ENCODE data around the gene ST3GAL5. TPM values are rescaled to one million over a fixed set of nuclear protein-coding genes. Genes with fewer than 3 reads are reported as not detected.
A peak's percentile ranks its signal among the peaks of the same experiment; 100 is the strongest.

The ST3GAL5 gene
- total RNA-seq, 2 experiments from 2014 or later: 7.4 to 11.3 TPM

GRCh38 chr2:85889627-85890281, 964 bp upstream of the ST3GAL5 start:
- no peaks in the 10 kb centered on the region for H3K9me3 ChIP-seq (ENCODE audit: low read length)
- BruUV-seq (replicated peaks): no TSS peak
- H4K20me1 ChIP-seq (ENCODE audit: insufficient read depth, low read length): no peaks in the 10 kb centered on the region
- ChIA-PET CTCF (ENCODE audit: unreplicated experiment) (interaction anchor here (0.9 to 2.8 kb wide), 3 partner anchors 32 to 191 kb away, joined by 3 to 12 read pairs (median 5); no protein-coding TSS in a partner anchor), POLR2A (interaction anchor here (0.6 to 1.4 kb wide), 4 partner anchors 11 to 636 kb away, joined by 3 read pairs; no protein-coding TSS in a partner anchor)
- no peaks in the 10 kb centered on the region for H3K79me2 ChIP-seq (ENCODE audit: insufficient read depth, low read depth, low read length)
- H3K9me2 ChIP-seq (ENCODE audit: insufficient read depth, low read length): no peaks in the 10 kb centered on the region
- peak overlapping the region; percentile 87 for H3K4me3 ChIP-seq (ENCODE audit: low read depth, low read length, poor library complexity, severe bottlenecking)
- peak overlapping the region; percentile 100 for H2AFZ ChIP-seq (ENCODE audit: low read length)
- H3K4me1 ChIP-seq (ENCODE audit: insufficient read depth, low read length, poor library complexity, severe bottlenecking): peaks cover 22% of the 10 kb centered on the region
- H3K4me2 ChIP-seq (ENCODE audit: low read length): peak overlapping the region; percentile 88
- DNase-seq (ENCODE audit: low spot score): no peak
- no peak for TF ChIP-seq EZH2phosphoT487 (IDR thresholded peaks at IDR 0.05; ENCODE audit: borderline replicate concordance, low read depth, low read length)
- no peak for TF ChIP-seq CTCF (conservative IDR thresholded peaks at IDR 0.05; ENCODE audit: low read length)
- H3K36me3 ChIP-seq (ENCODE audit: insufficient read depth, low read length): no peaks in the 10 kb centered on the region
- intact Hi-C loops (cut with micrococcal nuclease; ENCODE audit: unreplicated experiment): loop anchor here (1.0 to 10.0 kb wide), 4 partner anchors 62 to 191 kb away; no protein-coding TSS in a partner anchor
- H3K27ac ChIP-seq (ENCODE audit: low read depth, low read length, poor library complexity, severe bottlenecking): peak overlapping the region; percentile 14

GRCh38 chr2:85888020-85888683, 638 bp downstream of the ST3GAL5 start:
- no peaks in the 10 kb centered on the region for H3K36me3 ChIP-seq (ENCODE audit: insufficient read depth, low read length)
- ChIA-PET CTCF (ENCODE audit: unreplicated experiment) (interaction anchor here (2.8 kb wide), 1 partner anchor 148 kb away, joined by 12 read pairs; no protein-coding TSS in a partner anchor), POLR2A (interaction anchor here (0.6 to 1.4 kb wide), 2 partner anchors 13 to 148 kb away, joined by 3 read pairs; no protein-coding TSS in a partner anchor)
- peak; percentile 40 for DNase-seq (ENCODE audit: low spot score)
- H3K4me1 ChIP-seq (ENCODE audit: insufficient read depth, low read length, poor library complexity, severe bottlenecking): peaks cover 22% of the 10 kb centered on the region
- peak overlapping the region; percentile 100 for H2AFZ ChIP-seq (ENCODE audit: low read length)
- peak overlapping the region; percentile 88 for H3K4me2 ChIP-seq (ENCODE audit: low read length)
- no peak for TF ChIP-seq EZH2phosphoT487 (IDR thresholded peaks at IDR 0.05; ENCODE audit: borderline replicate concordance, low read depth, low read length)
- TF ChIP-seq CTCF (conservative IDR thresholded peaks at IDR 0.05; ENCODE audit: low read length): no peak
- H3K9me3 ChIP-seq (ENCODE audit: low read length): no peaks in the 10 kb centered on the region
- no peaks in the 10 kb centered on the region for H3K79me2 ChIP-seq (ENCODE audit: insufficient read depth, low read depth, low read length)
- H3K9me2 ChIP-seq (ENCODE audit: insufficient read depth, low read length): no peaks in the 10 kb centered on the region
- no peak overlapping the region for H3K27ac ChIP-seq (ENCODE audit: low read depth, low read length, poor library complexity, severe bottlenecking)
- H3K4me3 ChIP-seq (ENCODE audit: low read depth, low read length, poor library complexity, severe bottlenecking): peak overlapping the region; percentile 87
- no peaks in the 10 kb centered on the region for H4K20me1 ChIP-seq (ENCODE audit: insufficient read depth, low read length)
- intact Hi-C loops (cut with micrococcal nuclease; ENCODE audit: unreplicated experiment): loop anchor here (2.0 to 10.0 kb wide), 2 partner anchors 177 to 193 kb away; no protein-coding TSS in a partner anchor
- no TSS peak for BruUV-seq (replicated peaks)

Data from OCI-LY7 (cell line).